GM12873 (cell line): ENCODE results near the gene TRPC4.

ENCODE experiments used
- TF ChIP-seq, protein P1 (sequence below): IDR thresholded peaks from 2 replicates; pipeline ENCODE4 v1.5.1; 2012; ENCODE audit warnings: low read depth, mild to moderate bottlenecking, moderate library complexity, low read length, control low read depth; ENCODE audit not compliant: insufficient read depth; ENCODE audit errors: missing control alignments

Gene TRPC4

DNA sequence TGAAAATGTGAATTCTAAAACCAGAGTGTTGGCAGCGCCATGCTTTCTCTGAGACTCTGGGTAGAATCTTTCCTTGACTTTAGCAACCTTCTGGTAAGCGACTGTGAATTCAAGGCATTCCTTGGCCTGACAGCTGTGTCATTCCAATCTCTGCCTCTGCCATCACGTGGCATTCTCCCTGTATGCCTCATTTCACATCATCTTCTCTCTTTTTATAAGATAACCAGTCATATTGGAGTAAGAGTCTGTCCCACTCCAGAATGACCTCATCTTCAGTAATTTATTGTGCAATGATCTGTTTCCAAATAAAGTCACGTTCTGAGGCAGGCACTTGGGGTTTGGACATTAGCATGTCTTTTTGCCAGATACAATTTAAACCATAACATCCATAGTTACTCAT is 167.6 kb downstream of the TRPC4 start:
- TF ChIP-seq, protein P1, sequence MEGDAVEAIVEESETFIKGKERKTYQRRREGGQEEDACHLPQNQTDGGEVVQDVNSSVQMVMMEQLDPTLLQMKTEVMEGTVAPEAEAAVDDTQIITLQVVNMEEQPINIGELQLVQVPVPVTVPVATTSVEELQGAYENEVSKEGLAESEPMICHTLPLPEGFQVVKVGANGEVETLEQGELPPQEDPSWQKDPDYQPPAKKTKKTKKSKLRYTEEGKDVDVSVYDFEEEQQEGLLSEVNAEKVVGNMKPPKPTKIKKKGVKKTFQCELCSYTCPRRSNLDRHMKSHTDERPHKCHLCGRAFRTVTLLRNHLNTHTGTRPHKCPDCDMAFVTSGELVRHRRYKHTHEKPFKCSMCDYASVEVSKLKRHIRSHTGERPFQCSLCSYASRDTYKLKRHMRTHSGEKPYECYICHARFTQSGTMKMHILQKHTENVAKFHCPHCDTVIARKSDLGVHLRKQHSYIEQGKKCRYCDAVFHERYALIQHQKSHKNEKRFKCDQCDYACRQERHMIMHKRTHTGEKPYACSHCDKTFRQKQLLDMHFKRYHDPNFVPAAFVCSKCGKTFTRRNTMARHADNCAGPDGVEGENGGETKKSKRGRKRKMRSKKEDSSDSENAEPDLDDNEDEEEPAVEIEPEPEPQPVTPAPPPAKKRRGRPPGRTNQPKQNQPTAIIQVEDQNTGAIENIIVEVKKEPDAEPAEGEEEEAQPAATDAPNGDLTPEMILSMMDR, result no peak

DNA sequence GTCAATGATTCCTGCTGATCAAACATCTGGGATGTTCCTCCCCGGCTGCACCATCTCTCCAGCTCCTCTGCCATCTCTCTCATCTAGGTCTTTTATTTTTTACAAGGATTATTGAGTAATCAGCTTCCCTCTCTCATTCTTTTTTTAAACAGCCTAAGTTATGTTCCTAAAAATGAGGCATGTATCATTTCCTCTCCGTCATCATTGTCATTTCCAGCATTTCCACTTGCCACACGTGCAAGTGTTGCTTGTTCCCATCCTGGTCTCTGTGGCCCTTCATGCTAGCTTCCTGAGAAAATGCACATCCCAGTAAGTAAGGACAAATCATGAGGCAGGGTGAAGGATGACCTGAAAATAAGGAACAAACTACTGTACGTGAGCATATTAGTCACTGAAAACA is 168.3 kb downstream of the TRPC4 start:
- TF ChIP-seq, protein P1, result no peak

DNA sequence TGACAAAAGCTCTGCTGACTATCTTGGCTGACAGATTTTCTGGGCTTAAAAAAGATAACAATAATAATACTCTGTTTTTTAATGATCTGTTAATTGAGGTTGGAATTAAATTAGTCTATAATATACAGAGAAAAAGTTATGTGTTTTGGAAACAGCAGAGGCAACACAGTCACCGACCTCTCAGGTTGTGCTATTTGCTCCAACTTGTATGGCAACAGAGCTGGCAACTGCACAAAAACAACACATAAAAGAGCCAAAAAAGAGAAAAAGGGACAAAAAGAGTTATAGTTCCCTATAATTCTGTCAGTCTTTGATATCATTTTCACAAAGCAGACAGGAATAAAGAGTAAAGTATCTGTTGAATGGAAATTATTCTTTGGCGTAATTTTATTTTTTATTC is 168.7 kb downstream of the TRPC4 start:
- TF ChIP-seq, protein P1, result no peak

DNA sequence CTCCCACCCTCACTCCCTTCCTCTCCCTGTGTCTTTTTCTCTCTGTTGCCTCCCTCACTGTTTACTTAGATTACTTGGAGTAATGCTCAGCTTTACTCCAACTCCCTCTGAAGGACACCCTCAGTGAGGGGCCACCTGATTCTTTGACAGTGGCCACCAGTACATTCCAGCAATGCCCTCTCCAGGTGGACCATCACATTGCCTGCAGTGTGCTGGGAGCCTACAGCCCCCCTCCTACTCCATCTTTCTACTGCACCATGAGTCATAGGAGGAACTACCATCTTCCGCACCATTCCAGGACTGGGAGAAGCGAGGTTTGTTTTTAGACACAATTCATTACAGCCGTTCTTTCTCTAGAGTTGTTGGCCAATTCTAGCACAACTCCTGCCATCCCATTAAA is 174.4 kb downstream of the TRPC4 start:
- TF ChIP-seq, protein P1, result no peak

DNA sequence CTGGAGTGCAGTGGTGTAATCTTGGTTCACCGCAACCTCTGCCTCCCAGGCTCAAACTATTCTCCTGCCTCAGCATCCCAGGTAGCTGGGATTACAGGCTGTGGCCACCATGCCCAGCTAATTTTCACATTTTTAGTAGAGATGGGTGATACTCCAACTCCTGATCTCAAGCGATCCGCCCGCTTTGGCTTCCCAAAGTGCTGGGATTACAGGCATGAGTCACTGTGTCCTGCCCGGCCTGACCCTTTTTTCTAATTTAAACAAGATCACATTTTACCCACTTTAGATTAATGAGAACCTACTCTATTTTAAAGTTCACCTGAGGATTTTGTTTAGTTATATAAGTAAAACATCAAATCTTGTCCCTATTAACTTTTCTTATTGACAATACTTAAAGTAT is 179.2 kb downstream of the TRPC4 start:
- TF ChIP-seq, protein P1, result no peak

GRCh38 chr13:37686501-37686900 is 183.1 kb downstream of the TRPC4 start:
- TF ChIP-seq, protein P1, result no peak

GRCh38 chr13:37685206-37685605 is 184.4 kb downstream of the TRPC4 start:
- TF ChIP-seq, protein P1, result no peak
